K562 (cell line): ENCODE data around the gene PEX10. TPM values are rescaled to one million over a fixed set of nuclear protein-coding genes. Genes with fewer than 3 reads are reported as not detected.

Source experiments
- CHAMP1 ChIP-seq: fragments of 450-650 bp; IDR thresholded peaks from 2 replicates; pipeline ENCODE4 v1.6.1; 2016; ENCODE audit warnings: mild to moderate bottlenecking
- CSDE1 ChIP-seq, 2 experiments: fragments of 450-650 bp; IDR thresholded peaks; 2 replicates each; pipeline ENCODE4 v1.6.1; 2016; ENCODE audit warnings: mild to moderate bottlenecking in 1 of 2
- CXXC5 ChIP-seq: fragments of 250-450 bp; sonication (Bioruptor Pico); IDR thresholded peaks from 2 replicates; pipeline ENCODE4 v1.8.0; 2022; ENCODE audit warnings: inconsistent platforms, mild to moderate bottlenecking, moderate library complexity
- FOXK2 ChIP-seq, 2 experiments: fragments of 450-650 bp; IDR thresholded peaks in 1 of 2; conservative IDR thresholded peaks in 1 of 2; 2 replicates each; pipeline ENCODE4 v1.6.1; 2016; ENCODE audit warnings: low read depth in 2 of 2, mild to moderate bottlenecking in 1 of 2
- MECOM ChIP-seq: fragments of 250-450 bp; sonication (Bioruptor Pico); IDR thresholded peaks from 2 replicates; pipeline ENCODE4 v1.8.0; 2022; ENCODE audit warnings: inconsistent platforms
- NRF1 ChIP-seq, 2 experiments: fragments of 450-650 bp; IDR thresholded peaks in 1 of 2; conservative IDR thresholded peaks in 1 of 2; 2 replicates each; pipeline ENCODE4 v1.6.1; 2014; ENCODE audit warnings: mild to moderate bottlenecking in 2 of 2
- PHF20 ChIP-seq: fragments of 450-650 bp; IDR thresholded peaks from 2 replicates; pipeline ENCODE4 v1.6.1; 2018; ENCODE audit not compliant: partially characterized antibody
- RBBP5 ChIP-seq: fragments of 200-600 bp; sonication (generic); IDR thresholded peaks from 2 replicates; pipeline ENCODE4 v1.6.1; 2012; ENCODE audit warnings: borderline replicate concordance, mild to moderate bottlenecking, low read length, control low read depth, inconsistent platforms; ENCODE audit not compliant: insufficient read depth, poor library complexity, severe bottlenecking
- SAFB2 ChIP-seq: fragments of 200-400 bp; formaldehyde crosslinking; IDR thresholded peaks from 2 replicates; pipeline ENCODE4 v1.6.1; 2018; ENCODE audit warnings: borderline replicate concordance, low read length, low read depth, moderate library complexity; ENCODE audit not compliant: severe bottlenecking
- YY1 ChIP-seq, 3 experiments: IDR thresholded peaks; 2 replicates each; pipeline ENCODE4 v1.6.1; 2011; ENCODE audit warnings: low read length in 2 of 3, mild to moderate bottlenecking in 2 of 3, moderate library complexity in 2 of 3, borderline replicate concordance in 1 of 3, control low read depth in 1 of 3, low read depth in 1 of 3; ENCODE audit not compliant: insufficient read depth in 3 of 3, insufficient replicate concordance in 2 of 3, control insufficient read depth in 1 of 3, insufficient read length in 1 of 3; ENCODE audit errors: extremely low read depth in 1 of 3
- ZFP36 ChIP-seq: fragments of 150-350 bp; IDR thresholded peaks from 2 replicates; pipeline ENCODE4 v1.6.1; 2018; ENCODE audit warnings: low read length, low read depth; ENCODE audit not compliant: partially characterized antibody
- ZNF143 ChIP-seq: sonication (generic); formaldehyde crosslinking; IDR thresholded peaks from 2 replicates; pipeline ENCODE4 v1.9.0; 2022; ENCODE audit warnings: mild to moderate bottlenecking, missing genetic modification reagents
- ZNF23 ChIP-seq: fragments of 250-450 bp; sonication (Bioruptor Pico); IDR thresholded peaks from 2 replicates; pipeline ENCODE4 v1.4.0; 2020; ENCODE audit warnings: mild to moderate bottlenecking
- ZNF280B ChIP-seq: fragments of 250-450 bp; sonication (Bioruptor Pico); IDR thresholded peaks from 2 replicates; pipeline ENCODE4 v1.5.1; 2021; ENCODE audit warnings: mild to moderate bottlenecking
- polyA plus RNA-seq, 8 experiments: library from polyadenylated mRNA; depleted of rRNA in 4 of 8; stranded (reverse) in 5 of 8; unstranded in 3 of 8; fragments of >200 nt; fragmentation: Nextera tagmentation in 2 of 8; fragmentation: Illumina TruSeq in 1 of 8; extraction: Ambion mirVana in 2 of 8; extraction: Trizol in 1 of 8; gene quantifications; 2 replicates each; pipeline versions ENCODE4 v1.2.1 to v1.2.3, GENCODE V29; 2011 to 2014; ENCODE audit warnings: inconsistent platforms in 1 of 8, missing spikeins in 1 of 8
- total RNA-seq, 7 experiments: library from RNA; depleted of rRNA in 6 of 7; stranded (reverse); fragments of >200 nt in 6 of 7; fragmentation: Illumina TruSeq in 2 of 7; extraction: Trizol in 2 of 7; gene quantifications; 2 replicates each; pipeline versions ENCODE4 v1.2.1 to v1.2.3, GENCODE V29; 2011 to 2021; ENCODE audit warnings: low replicate concordance in 1 of 7
- TF ChIP-seq, protein P1 (sequence below): sonication (generic); formaldehyde crosslinking; IDR thresholded peaks from 2 replicates; pipeline ENCODE4 v1.8.0; 2023; ENCODE audit warnings: mild to moderate bottlenecking, missing genetic modification reagents
- TF ChIP-seq, protein P2 (sequence below): sonication (generic); formaldehyde crosslinking; IDR thresholded peaks from 2 replicates; pipeline ENCODE4 v1.8.0; 2022; ENCODE audit warnings: missing genetic modification reagents, mild to moderate bottlenecking, moderate library complexity, borderline replicate concordance

Gene PEX10
- total and polyA plus RNA-seq, 9 of the 15 experiments (the other 6 are each of a cell fraction or from before 2014, with no cell fraction given), result 0.03 to 26.2 (median 8.7) TPM

- TF ChIP-seq, protein P1, sequence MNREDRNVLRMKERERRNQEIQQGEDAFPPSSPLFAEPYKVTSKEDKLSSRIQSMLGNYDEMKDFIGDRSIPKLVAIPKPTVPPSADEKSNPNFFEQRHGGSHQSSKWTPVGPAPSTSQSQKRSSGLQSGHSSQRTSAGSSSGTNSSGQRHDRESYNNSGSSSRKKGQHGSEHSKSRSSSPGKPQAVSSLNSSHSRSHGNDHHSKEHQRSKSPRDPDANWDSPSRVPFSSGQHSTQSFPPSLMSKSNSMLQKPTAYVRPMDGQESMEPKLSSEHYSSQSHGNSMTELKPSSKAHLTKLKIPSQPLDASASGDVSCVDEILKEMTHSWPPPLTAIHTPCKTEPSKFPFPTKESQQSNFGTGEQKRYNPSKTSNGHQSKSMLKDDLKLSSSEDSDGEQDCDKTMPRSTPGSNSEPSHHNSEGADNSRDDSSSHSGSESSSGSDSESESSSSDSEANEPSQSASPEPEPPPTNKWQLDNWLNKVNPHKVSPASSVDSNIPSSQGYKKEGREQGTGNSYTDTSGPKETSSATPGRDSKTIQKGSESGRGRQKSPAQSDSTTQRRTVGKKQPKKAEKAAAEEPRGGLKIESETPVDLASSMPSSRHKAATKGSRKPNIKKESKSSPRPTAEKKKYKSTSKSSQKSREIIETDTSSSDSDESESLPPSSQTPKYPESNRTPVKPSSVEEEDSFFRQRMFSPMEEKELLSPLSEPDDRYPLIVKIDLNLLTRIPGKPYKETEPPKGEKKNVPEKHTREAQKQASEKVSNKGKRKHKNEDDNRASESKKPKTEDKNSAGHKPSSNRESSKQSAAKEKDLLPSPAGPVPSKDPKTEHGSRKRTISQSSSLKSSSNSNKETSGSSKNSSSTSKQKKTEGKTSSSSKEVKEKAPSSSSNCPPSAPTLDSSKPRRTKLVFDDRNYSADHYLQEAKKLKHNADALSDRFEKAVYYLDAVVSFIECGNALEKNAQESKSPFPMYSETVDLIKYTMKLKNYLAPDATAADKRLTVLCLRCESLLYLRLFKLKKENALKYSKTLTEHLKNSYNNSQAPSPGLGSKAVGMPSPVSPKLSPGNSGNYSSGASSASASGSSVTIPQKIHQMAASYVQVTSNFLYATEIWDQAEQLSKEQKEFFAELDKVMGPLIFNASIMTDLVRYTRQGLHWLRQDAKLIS, result no peak
- peak in 1 of 3 experiments; percentile 27 for TF ChIP-seq YY1 (IDR thresholded peaks at IDR 0.05; ENCODE audit: borderline replicate concordance in 1 of 3, control insufficient read depth in 1 of 3, extremely low read depth in 1 of 3, insufficient read depth in 3 of 3, insufficient read length in 1 of 3, insufficient replicate concordance in 2 of 3, low read depth in 1 of 3, low read length in 2 of 3)
- TF ChIP-seq CSDE1 (IDR thresholded peaks at IDR 0.05), result no peak
- TF ChIP-seq ZFP36, result no peak
- no peak for TF ChIP-seq ZNF143 (CRISPR knock-in tag)
- no peak for TF ChIP-seq FOXK2 (conservative IDR thresholded peaks at IDR 0.05 in 1 of 2, IDR thresholded peaks at IDR 0.05 in 1 of 2; ENCODE audit: low read depth in 2 of 2)
- TF ChIP-seq RBBP5, result no peak
- TF ChIP-seq ZNF280B (CRISPR knock-in tag), result no peak
- no peak for TF ChIP-seq SAFB2
- peak; percentile 87 to 89 for TF ChIP-seq NRF1 (conservative IDR thresholded peaks at IDR 0.05 in 1 of 2, IDR thresholded peaks at IDR 0.05 in 1 of 2)
- no peak for TF ChIP-seq CHAMP1
- no peak for TF ChIP-seq ZNF23 (CRISPR knock-in tag)
- peak; percentile 76 for TF ChIP-seq CXXC5
- no peak for TF ChIP-seq MECOM (CRISPR knock-in tag)
- TF ChIP-seq PHF20, result no peak
- TF ChIP-seq, protein P2, sequence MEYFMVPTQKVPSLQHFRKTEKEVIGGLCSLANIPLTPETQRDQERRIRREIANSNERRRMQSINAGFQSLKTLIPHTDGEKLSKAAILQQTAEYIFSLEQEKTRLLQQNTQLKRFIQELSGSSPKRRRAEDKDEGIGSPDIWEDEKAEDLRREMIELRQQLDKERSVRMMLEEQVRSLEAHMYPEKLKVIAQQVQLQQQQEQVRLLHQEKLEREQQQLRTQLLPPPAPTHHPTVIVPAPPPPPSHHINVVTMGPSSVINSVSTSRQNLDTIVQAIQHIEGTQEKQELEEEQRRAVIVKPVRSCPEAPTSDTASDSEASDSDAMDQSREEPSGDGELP (CRISPR knock-in tag), result peak; percentile 40
These were observed 570 bp upstream of the PEX10 start (continued) for GRCh38 chr1:2412773-2413494.
